ENCODE measurements around the gene HELZ.
"Not testable (repeated sequence)": the region's sequence is repeated elsewhere in the genome, so short reads cannot be mapped to it uniquely, and the experiment has no call there.

HELZ gene, protein sequence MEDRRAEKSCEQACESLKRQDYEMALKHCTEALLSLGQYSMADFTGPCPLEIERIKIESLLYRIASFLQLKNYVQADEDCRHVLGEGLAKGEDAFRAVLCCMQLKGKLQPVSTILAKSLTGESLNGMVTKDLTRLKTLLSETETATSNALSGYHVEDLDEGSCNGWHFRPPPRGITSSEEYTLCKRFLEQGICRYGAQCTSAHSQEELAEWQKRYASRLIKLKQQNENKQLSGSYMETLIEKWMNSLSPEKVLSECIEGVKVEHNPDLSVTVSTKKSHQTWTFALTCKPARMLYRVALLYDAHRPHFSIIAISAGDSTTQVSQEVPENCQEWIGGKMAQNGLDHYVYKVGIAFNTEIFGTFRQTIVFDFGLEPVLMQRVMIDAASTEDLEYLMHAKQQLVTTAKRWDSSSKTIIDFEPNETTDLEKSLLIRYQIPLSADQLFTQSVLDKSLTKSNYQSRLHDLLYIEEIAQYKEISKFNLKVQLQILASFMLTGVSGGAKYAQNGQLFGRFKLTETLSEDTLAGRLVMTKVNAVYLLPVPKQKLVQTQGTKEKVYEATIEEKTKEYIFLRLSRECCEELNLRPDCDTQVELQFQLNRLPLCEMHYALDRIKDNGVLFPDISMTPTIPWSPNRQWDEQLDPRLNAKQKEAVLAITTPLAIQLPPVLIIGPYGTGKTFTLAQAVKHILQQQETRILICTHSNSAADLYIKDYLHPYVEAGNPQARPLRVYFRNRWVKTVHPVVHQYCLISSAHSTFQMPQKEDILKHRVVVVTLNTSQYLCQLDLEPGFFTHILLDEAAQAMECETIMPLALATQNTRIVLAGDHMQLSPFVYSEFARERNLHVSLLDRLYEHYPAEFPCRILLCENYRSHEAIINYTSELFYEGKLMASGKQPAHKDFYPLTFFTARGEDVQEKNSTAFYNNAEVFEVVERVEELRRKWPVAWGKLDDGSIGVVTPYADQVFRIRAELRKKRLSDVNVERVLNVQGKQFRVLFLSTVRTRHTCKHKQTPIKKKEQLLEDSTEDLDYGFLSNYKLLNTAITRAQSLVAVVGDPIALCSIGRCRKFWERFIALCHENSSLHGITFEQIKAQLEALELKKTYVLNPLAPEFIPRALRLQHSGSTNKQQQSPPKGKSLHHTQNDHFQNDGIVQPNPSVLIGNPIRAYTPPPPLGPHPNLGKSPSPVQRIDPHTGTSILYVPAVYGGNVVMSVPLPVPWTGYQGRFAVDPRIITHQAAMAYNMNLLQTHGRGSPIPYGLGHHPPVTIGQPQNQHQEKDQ (N-terminal part only)

DNA sequence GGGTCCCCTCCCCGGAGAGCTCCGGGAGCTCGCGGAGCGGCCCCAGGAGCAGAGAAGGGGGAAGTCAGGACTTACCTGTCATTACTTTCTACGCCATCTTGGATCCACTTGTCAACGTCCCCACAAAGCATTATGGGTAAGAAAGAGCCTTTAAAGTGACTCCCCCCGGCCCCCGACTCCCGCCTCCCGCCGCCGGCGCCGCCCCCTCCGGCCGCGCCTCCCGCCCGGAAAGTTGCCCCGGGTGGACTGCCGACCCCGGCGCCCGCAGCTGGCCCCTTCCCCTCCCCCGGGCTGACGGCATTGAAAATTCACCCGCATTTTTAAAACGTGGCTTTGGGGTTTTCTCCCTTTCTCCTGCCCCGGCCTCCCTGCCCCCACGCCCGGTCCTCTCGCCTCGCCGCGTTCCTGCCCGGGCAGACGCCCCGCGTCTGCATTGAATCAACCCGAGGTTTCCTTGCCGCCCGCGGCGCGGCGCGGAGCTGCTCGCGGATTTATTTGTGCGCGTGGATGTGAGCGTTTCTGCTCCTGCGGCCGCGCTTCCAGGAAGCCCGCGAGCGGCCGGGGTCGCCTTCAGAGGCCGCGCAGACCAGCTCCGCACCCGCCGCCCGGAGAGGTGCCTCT is at the start of gene HELZ:
Gene HELZ, minus strand, starts transcription at position 124 of the 621 bp plus-strand sequence. CDS start 26,392 bp downstream, outside the sequence.
- peak; percentile 77 to 78 for DNase-seq

DNA sequence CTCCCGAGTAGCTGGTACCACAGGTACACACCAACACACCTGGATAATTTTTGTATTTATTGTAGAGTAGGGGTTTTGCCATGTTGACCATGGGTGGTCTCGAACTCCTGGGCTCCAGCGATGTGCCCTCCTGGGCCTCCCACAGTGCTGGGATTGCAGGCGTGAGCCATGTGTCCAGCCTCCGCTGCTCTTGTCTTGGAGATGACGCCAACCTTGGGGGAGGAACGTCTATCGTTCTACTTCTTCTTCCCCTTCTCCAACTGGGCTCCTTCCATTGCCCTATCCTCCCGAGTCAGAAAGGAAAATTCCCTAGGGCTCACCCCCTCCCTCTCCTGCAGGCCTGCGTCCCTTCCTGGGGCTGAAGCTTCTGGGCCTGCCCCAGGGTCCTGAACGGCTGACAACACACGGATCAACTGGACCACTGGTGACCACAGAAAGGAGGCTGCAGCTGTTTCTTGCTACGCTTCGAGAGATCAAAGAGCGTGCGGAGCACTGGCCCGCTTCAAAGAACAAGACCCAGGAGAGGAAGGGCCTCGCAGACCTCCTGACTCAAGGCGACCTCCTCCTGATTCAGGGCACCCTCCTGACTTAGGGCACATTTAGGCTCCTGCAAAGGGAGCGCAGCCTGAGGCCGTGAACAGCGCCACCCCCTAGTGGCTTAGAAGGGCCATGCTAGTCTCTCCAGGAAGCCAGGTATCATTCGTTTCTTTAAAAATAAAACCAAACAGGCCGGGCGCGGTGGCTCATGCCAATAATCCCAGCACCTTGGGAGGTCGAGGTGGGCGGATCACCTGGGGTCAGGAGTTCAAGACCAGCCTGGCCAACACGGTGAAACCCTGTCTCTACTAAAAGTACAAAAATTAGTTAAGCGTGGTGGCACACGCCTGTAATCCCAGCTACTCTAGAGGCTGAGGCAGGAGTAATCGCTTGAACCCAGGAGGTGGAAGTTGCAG is 48.5 kb upstream of the HELZ start:
- DNase-seq: peak; percentile 63 to 74

DNA sequence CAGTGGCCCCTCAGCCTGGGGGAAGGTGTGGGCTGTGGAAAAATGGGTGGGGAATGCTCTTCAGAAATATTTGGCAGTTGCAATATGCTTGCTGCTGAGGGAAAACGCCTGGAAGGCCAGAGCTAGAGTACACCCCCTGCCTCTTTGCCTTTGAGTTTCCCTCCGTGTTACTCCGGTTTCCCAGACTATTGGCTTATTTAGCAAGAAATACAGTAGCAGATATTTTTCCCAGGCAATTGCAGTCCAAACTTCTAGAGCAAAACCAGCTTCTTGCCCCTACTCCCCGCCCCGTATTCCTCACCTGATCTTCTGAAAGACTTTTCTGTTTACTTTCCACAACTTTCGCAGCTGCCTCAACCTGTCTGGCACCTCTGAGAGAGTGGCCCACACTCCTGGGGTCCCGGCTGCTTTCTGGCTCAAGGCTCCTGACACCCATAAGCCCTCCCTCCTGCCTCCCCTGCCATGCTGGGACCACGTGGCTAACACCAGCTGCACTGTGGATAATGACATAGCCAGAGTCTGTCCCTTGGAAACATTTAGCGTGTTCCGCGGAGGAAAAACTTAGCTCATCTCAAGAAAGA is 45.8 kb upstream of the HELZ start:
- no peak for DNase-seq

DNA sequence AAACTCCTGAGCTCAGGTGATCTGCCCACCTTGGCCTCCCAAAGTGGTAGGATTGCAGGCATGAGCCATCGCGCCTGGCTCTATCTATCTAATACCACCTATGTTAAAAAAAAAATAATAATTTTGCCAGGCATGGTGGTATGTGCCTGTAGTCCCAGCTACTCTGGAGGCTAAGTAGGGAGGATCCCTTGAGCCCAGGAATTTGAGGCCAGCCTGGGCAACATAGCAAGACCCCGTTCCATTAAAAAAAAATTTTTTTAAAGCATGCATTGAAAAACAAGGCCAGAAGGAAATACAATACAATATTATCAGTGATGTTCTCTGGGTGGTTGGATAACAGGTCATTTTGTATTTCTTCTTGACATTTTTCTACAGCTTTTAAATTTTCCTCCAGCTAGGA is 45.2 kb upstream of the HELZ start:
- no peak for DNase-seq

DNA sequence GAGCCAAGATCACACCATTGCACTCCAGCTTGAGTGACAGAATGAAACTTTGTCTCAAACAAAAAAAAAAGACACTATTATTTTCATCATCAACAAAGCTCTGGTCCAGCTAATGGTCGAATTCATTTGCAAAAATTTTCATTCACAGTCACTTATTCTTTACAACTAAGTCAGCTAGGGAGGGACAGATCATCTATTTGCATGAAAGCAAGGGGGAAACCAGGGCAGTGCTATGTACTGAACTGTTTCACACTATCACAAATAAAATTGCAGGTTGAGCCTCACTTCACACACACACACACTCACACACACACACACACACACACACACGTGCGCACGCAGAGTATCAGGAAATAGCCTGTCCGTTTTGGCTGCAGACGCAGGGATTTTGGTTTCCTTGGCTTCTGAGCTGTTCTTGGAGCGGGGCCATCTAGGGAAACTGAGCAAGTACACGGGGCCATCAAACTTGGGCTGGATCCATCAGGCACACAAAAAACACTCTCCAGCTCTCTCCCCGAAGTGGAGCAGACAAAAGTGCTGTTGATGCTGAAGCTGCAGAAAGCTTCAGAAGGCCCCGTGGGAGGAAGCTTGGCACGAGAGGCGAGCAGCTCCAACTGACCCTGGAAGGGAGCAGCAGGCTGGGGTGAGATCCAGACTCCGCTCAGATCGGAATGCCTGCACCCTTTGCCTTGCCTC is 44.3 kb upstream of the HELZ start:
- DNase-seq: no peak

DNA sequence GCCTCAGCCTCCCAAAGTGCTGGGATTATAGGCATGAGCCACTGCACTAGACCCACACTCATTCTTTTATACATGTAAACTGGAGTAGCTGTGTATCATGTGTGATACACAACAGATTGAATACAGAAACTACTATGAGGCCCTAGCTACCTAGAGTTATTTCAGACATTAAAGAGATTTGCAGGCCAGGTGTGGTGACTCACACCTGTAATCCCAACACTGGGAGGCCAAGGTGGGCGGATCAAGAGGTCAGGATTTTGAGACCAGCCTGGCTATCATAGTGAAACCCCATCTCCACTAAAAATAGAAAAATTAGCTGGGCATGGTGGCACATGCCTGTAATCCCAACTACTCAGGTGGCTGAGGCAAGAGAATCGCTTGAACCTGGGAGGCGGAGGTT is 41.8 kb upstream of the HELZ start:
- DNase-seq: not testable (repeated sequence)

DNA sequence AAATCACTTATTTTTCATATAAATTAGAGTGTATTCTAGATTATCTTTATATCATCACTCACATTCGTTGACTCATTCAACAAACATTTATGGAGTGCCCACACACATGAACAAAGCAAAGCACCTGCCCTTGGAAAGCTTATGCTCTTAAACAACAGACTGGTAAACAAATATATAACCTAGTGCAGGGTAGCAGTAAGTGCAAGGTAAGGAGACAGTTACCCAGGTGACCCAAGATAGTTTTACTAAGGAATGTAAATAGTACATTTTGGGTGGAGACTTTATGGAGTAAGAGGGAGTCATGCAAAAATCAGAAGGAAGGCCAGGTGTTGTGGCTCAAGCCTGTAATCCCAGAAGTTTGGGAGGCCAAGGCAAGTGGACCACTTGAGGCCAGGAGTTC is 40.4 kb upstream of the HELZ start:
- DNase-seq: no peak

DNA sequence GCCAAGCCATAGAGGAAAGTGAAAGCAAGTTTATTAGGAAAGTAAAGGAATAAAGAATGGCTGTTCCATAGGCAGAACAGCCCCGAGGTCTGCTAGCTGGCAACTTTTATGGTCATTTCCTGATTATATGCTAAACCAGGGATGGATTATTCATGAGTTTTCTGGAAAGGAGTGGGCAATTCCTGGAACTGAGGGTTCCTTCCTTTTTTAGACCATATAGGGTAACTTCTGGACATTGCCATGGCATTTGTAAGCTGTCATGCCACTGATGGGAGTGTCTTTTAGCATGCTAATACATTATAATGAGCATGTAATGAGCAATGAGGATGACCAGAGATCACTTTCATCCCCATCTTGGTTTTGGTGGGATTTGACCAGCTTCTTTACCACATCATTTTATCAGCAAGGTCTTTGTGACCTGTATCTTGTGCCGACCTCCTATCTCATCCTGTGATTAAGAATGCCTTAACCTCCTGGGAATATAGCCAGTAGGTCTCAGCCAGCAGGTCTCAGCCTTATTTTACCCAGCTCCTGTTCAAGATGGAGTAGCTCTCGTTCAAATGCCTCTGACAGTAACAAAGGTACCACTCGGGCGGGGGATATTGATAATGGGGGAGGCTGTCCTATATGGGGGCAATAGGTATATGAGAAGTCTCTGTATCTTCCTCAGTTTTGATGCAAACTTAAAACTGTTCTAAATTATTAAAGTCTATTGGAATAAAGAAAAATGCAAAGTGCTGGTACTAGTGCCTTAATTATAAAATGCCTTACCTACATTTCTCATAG is 38.9 kb upstream of the HELZ start:
- DNase-seq: peak; percentile 53 to 66

DNA sequence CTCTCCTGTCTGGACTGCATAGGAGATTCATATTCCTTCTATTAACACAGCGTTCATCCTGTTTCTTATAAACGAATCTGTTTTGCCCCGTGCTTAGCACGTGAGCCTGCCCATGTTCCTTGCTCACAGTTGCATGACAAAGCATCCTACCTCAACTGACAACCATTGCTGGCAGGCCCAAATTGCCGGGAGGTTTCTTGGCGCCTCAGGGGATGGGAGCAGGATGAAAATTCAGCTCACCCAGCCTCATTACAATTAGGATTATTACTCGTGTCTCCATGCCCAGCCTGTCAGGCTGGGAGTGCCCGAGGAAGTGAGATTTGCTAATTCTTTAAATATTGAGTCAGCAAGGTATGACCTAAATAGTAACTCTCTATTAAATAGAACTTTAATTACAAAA is 36.7 kb upstream of the HELZ start:
- no peak for DNase-seq

DNA sequence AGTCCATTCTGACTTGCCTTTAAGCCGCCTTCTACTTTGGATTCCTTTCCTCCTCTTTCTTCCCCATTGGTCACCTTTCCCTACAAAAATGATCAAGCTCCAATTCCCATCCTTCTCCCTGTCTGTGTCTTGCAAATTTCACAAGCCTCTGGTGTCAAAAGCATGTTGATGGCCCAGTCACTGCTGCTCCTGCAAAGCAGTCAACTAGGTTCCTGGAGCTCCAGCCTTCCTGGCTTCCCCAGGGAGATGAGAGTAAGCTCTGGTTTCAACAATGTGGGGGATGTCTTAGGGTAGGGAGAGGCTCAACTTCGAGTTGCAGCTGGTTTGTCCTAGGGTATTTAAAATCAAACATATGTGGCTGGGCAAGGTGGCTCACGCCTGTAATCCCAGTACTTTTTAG is 36.1 kb upstream of the HELZ start:
- no peak for DNase-seq

DNA sequence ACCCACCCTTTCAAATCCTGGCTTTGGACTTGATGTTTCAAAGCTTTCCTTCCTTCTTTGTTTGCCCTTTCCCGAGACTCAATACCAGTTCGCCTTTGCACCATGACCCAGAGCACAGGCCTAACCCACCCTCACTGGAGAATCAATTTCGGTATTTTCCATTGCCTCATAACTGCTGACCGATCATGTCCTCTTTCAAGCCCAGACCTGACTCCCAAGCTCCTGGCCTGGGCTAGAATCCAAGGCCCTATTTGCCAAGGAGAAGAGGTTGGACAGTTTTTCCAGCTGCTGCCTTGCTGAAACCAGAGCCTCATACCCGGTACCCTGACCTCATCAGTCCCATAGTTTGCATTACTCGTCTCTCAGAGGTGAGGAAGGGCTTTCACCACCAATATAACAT is 35.3 kb upstream of the HELZ start:
- no peak for DNase-seq

DNA sequence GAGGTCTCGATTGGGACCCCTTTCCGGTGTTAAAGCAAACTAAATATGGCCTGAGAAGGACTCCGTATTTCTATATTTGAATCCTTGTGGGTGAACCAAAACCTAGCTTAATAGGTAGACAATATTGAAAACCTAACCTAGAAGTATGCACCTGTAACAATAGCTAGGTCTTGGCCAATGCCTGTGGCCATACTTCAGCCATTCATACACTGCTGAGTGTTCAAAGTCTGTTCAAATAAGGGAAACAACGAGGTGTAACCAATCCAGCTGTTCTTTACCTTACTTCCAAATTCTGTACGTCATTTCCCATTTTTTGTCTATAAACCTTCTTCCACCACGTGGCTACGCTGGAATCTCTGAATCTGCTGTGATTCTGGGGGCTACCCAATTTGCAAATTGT is 34.1 kb upstream of the HELZ start:
- no peak for DNase-seq

DNA sequence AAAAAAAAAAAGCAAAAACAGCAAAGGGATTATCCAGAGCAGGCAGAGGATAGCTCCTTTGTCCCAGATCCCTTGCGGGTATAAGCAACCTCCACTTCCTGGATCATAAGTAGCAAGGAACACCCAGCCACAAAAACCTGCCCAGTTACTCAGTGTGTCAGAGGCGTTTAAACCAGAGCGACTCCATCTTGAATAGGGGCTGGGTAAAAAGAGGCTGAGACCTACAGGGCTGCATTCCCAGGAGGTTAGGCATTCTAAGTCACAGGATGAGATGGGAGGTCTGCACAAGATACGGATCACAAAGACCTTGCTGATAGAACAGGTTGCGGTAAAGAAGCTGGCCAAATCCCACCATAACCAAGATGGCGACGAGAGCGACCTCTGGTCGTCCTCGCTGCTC is 33.4 kb upstream of the HELZ start:
- DNase-seq: no peak

DNA sequence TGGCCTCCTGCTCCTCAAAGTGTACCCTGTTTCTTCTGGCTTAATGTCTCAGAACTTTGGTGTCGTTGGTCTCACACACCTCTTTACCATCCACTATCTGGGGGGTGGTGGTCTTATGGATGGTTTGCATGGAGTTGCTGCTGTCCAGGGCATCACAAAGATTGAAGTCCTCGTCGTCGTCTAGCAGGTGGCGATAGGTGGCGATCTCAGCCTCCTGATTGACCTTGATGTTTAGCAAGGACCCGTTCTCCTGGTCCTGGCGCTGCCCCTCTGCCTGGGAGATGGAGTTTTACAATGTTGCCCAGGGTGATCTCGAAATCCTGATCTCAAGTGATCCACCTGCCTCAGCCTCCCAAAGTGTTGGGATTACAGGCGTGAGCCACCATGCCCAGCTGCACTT is 31.1 kb upstream of the HELZ start:
- DNase-seq: no peak

DNA sequence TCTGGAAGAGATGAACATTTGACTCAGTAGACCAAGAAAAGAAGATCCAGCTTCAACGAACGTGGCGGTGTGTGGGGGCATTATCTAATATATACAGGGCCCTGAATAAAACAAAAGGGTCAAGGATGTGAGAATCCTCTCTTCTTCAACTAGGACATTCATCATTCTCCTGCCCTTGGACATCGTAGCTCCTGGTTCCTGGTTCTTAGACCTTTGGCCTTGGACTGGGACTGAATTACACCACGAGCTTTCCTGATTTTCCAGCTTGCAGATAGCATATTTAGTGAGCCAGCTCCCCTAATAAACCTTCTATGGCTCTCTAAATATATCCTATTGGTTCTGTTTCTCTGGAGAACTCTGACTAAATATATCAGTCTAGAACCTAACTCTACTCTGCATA is 29.5 kb upstream of the HELZ start:
- DNase-seq: no peak

DNA sequence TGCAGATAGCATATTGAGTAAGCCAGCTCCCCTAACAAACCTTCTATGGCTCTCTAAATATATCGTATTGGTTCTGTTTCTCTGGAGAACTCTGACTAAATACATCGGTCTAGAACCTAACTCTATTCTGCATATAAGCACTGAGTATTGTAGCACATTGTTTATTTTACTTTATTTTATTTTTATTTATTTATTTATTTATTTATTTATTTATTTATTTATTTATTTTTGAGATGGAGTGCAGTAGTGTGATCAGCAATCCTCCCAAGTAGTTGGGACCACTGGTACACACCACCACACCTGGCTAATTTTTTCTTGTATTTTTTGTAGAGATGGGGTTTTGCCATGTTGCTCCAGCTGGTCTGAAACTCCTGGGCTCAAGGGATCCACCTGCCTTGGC is 28.9 kb upstream of the HELZ start:
- DNase-seq: no peak

DNA sequence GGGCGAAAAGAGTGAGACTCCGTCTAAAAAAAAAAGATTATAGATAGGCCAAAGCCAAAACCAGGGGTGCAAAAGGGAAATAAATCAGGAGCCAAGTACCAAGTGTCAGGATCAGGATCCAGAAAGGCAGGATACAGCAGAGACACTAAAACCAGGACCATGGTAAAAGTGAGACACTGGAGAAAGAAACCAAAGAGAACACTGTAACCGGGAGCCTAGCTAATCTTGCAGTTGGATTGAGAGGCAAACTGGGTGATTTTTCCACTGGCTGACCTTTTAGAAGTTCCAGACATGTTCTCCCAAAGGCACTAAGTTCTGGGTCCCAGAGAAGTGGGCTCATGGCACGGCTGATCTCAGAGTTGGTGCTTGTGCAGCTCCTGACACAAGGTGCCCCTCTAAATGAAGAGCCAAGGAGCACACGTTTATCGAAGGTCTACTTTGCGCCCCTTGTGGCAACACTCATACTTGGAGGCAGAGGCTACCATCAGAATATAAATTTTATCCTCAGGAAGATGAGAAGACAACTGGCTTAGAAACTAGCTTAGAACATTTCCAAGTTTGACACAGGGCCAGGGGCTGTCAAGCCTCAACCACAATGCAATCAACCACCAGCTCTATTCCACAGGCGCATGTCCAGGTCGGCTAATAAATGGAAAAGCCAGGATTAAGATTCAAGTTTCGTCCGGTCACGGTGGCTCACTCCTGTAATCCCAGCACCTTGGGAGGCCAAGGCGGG is 27.5 kb upstream of the HELZ start:
- DNase-seq: no peak

DNA sequence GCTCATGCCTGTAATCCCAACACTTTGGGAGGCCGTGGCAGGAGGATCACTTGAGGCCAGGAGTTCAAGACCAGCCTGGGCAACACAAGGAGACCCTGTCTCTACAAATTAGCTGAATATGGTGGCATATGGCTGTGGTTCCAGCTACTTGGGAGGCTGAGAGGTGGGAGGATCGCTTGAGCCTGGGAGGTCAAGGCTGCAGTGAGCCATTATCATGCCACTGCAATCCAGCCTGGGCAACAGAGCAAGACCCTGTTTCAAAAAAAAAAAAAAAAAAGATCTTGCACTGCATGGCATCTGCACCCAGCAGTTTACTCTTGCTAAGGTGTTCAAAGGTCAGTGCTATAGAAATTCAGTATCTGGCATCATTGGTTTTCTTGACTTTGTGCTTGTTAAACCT is 26.2 kb upstream of the HELZ start:
- not testable (repeated sequence) for DNase-seq

DNA sequence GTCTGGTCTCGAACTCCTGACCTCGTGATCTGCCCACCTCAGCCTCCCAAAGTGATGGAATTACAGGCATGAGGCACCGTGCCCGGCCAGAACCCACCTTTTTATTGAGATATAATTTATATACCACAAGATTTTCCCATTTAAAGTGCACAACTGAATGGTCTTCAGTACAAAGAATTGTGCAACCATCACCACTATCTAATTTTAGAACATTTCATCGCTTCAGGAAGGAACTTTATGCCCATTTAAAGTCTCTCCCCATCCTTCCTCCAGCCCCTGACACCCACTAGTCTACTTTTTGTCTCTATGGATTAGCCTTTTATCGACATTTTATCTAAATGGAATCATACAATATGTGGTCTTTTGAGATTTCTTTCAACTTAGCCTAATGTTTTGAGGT is 25.4 kb upstream of the HELZ start:
- DNase-seq: no peak

All from inflammatory macrophage treated with lipopolysaccharide for 1 hour (primary cell).